A204.1 (cell line): ENCODE results near the gene L3MBTL3.
"Not testable (repeated sequence)": the region's sequence is repeated elsewhere in the genome, so short reads cannot be mapped to it uniquely, and the experiment has no call there.

ENCODE experiments used
- FAIRE-seq: peaks from 2 replicates; lab custom pipeline; 2012; peaks lifted over from hg19 to GRCh38; lab: Jason Lieb, UNC

The L3MBTL3 gene

GRCh38 chr6:130140084-130140483 lies 121.7 kb downstream of the L3MBTL3 start:
- no peak for FAIRE-seq

GRCh38 chr6:130143709-130144108 lies 125.3 kb downstream of the L3MBTL3 start:
- no peak for FAIRE-seq

- FAIRE-seq = no peak
These were observed 128.7 kb downstream of the L3MBTL3 start for GRCh38 chr6:130147111-130147510.

- no peak for FAIRE-seq
These were observed 129.8 kb downstream of the L3MBTL3 start for GRCh38 chr6:130148181-130148580.

GRCh38 chr6:130149016-130149415 lies 130.6 kb downstream of the L3MBTL3 start:
- FAIRE-seq = not testable (repeated sequence)

- no peak for FAIRE-seq
These were observed 132.5 kb downstream of the L3MBTL3 start for GRCh38 chr6:130150906-130151305.

GRCh38 chr6:130152908-130153510 lies 134.6 kb downstream of the L3MBTL3 start:
- no peak for FAIRE-seq

GRCh38 chr6:130156908-130157307 lies 138.5 kb downstream of the L3MBTL3 start:
- no peak for FAIRE-seq

- FAIRE-seq = no peak
These were observed 139.7 kb downstream of the L3MBTL3 start for GRCh38 chr6:130158056-130158455.

GRCh38 chr6:130158548-130158947 lies 140.2 kb downstream of the L3MBTL3 start:
- FAIRE-seq = no peak

GRCh38 chr6:130159956-130160355 lies 141.6 kb downstream of the L3MBTL3 start:
- FAIRE-seq = no peak

- FAIRE-seq = no peak
These were observed 143.5 kb downstream of the L3MBTL3 start for GRCh38 chr6:130161683-130162404.

GRCh38 chr6:130162421-130162820 lies 144.0 kb downstream of the L3MBTL3 start:
- FAIRE-seq = no peak

GRCh38 chr6:130163266-130163665 lies 144.9 kb downstream of the L3MBTL3 start:
- no peak for FAIRE-seq

GRCh38 chr6:130164251-130164650 lies 145.9 kb downstream of the L3MBTL3 start:
- FAIRE-seq = no peak

GRCh38 chr6:130167655-130168054 lies 149.3 kb downstream of the L3MBTL3 start:
- no peak for FAIRE-seq

GRCh38 chr6:130170160-130170559 lies 151.8 kb downstream of the L3MBTL3 start:
- FAIRE-seq = not testable (repeated sequence)

- not testable (repeated sequence) for FAIRE-seq
These were observed 155.1 kb downstream of the L3MBTL3 start for GRCh38 chr6:130173377-130174004.

- no peak for FAIRE-seq
These were observed 158.0 kb downstream of the L3MBTL3 start for GRCh38 chr6:130176378-130176777.

GRCh38 chr6:130178692-130179091 lies 160.3 kb downstream of the L3MBTL3 start:
- no peak for FAIRE-seq

GRCh38 chr6:130182466-130182865 lies 164.1 kb downstream of the L3MBTL3 start:
- no peak for FAIRE-seq

GRCh38 chr6:130183271-130184222 lies 165.2 kb downstream of the L3MBTL3 start:
- no peak for FAIRE-seq
